ENCODE results near the gene QSOX2. TPM values are rescaled to one million over a fixed set of nuclear protein-coding genes. Genes with fewer than 3 reads are reported as not detected.

The QSOX2 gene
- total RNA-seq, 6 experiments from 2014 or later, result 2.9 to 8.7 (median 6.4) TPM

DNA sequence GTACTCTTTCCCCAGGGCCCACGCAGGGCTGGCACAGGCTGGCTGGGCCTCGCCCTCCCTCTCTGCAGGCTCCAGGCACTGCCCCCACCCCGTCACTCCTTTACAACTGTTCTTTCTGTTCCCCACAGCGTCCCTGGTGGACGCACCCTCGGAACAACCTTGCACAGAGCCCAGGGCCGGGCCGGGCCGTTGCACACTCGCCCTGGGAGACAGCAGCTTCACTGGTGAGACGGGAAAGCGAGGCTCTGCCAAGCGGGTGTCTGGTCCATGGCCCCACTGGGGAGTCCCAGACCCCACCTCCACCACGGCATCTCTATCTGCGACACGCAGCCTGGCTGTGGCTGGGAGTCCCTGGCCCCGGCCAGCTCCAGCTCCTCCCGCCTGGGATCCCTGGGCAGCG, 18.4 kb upstream of the QSOX2 start:
- no peaks in the 10 kb centered on the region for H3K9me3 ChIP-seq
- intact Hi-C loops (cut with DNase I), result no loop called here

DNA sequence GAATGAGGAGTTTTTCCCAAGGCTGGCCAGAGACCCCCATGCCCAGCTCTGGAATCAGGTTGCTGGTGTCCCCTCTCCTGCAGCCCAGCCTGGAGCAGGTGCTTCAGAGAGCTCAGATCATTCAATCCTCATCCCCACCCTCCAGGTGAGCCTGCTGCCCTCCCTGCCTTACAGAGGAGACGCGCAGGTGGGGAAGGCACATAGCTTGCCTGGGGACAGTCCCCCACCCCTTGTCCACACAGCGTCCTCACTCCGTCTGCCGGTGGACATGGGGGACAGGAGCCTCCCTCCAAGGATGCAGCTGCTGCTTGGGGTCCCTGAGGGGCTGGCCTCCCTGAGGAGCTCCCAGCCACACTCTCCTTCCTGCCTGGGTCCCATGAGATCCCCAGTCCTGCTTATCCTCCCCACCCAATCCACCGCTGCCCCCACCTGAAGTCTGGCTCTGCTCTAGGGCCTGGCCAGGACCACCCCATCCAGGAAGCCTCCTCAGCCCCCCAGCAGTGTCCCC, 17.1 kb upstream of the QSOX2 start:
- WGBS (ENCODE audit: insufficient coverage, low coverage, low lambda C conversion rate, missing lambda C conversion rate), result no CpG with 5 or more reads among the region's 6 CpGs
- TF ChIP-seq POLR2A (IDR thresholded peaks at IDR 0.05), result no peak
- TF ChIP-seq, protein P1, sequence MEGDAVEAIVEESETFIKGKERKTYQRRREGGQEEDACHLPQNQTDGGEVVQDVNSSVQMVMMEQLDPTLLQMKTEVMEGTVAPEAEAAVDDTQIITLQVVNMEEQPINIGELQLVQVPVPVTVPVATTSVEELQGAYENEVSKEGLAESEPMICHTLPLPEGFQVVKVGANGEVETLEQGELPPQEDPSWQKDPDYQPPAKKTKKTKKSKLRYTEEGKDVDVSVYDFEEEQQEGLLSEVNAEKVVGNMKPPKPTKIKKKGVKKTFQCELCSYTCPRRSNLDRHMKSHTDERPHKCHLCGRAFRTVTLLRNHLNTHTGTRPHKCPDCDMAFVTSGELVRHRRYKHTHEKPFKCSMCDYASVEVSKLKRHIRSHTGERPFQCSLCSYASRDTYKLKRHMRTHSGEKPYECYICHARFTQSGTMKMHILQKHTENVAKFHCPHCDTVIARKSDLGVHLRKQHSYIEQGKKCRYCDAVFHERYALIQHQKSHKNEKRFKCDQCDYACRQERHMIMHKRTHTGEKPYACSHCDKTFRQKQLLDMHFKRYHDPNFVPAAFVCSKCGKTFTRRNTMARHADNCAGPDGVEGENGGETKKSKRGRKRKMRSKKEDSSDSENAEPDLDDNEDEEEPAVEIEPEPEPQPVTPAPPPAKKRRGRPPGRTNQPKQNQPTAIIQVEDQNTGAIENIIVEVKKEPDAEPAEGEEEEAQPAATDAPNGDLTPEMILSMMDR (IDR thresholded peaks at IDR 0.05), result no peak
- no peaks in the 10 kb centered on the region for H3K9me3 ChIP-seq
- intact Hi-C loops (cut with DNase I), result no loop called here
- H3K27ac ChIP-seq, result no peak overlapping the region
- H3K4me3 ChIP-seq, result no peak overlapping the region
- peaks cover 0 to 6% (median 0%) of the 10 kb centered on the region in 4 donors for H3K4me1 ChIP-seq
- no peak for ATAC-seq
- no peaks in the 10 kb centered on the region for H3K27me3 ChIP-seq
- no peaks in the 10 kb centered on the region for H3K36me3 ChIP-seq
- no peak for DNase-seq

More for the DNA sequence above, 18.4 kb upstream of the QSOX2 start:
- DNase-seq (no peak), ATAC-seq (no peak)
- no peaks in the 10 kb centered on the region for H3K27me3 ChIP-seq
- no peak overlapping the region for H3K4me3 ChIP-seq
- H3K27ac ChIP-seq, result no peak overlapping the region
- H3K4me1 ChIP-seq, result peaks cover 0 to 6% (median 0%) of the 10 kb centered on the region in 4 donors
- 80% methylated on average over 2 of the region's 19 CpGs for WGBS (ENCODE audit: insufficient coverage, low coverage, low lambda C conversion rate, missing lambda C conversion rate)
- no peak for TF ChIP-seq POLR2A (IDR thresholded peaks at IDR 0.05)
- TF ChIP-seq, protein P1 (IDR thresholded peaks at IDR 0.05), result no peak
- no peaks in the 10 kb centered on the region for H3K36me3 ChIP-seq

DNA sequence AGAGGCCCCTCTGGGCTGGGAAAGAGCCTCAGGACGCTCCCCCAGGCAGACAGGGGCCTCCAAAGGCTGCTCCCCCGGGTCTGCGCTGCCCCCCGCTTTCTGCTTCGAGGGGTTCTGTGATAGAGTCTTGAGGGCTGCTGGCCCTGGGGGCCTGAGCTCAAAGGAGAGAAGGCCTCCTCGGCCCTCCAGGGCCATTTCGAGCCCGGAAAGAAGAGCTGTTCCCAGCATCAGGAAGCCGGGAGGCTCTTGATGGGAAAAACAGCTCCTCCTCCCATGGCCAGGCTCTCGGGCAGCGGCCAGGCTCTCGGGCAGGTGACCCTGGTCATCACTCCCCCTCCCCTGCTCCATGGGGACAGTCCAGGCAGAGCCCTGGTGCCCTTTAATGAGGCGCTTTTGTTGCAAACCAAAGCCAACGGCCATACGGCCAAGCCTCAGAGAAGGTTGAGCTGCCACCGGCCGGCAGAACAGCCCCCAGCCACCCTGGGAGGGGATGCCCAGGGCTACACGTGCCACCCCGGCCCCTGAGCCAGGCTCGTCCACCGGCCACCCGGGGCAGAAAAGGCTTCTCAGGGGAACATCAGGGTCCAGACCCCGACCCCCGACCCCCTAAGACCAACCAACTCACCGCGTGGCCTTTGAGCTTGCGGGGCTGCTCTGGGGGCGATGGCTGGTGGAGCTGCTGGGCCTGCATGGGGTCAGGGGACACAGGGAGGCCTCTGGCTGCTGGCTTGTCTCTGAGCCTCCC, 16.2 kb upstream of the QSOX2 start:
- DNase-seq, result no peak
- H3K36me3 ChIP-seq, result no peaks in the 10 kb centered on the region
- H3K27me3 ChIP-seq, result no peaks in the 10 kb centered on the region
- H3K4me3 ChIP-seq, result no peak overlapping the region
- no peak for TF ChIP-seq POLR2A (IDR thresholded peaks at IDR 0.05)
- TF ChIP-seq, protein P1 (IDR thresholded peaks at IDR 0.05), result no peak
- ATAC-seq, result no peak
- 40% methylated on average over 3 of the region's 28 CpGs for WGBS (ENCODE audit: insufficient coverage, low coverage, low lambda C conversion rate, missing lambda C conversion rate)
- no peaks in the 10 kb centered on the region for H3K4me1 ChIP-seq
- intact Hi-C loops (cut with DNase I), result no loop called here
- H3K9me3 ChIP-seq, result no peaks in the 10 kb centered on the region
- no peak overlapping the region for H3K27ac ChIP-seq

DNA sequence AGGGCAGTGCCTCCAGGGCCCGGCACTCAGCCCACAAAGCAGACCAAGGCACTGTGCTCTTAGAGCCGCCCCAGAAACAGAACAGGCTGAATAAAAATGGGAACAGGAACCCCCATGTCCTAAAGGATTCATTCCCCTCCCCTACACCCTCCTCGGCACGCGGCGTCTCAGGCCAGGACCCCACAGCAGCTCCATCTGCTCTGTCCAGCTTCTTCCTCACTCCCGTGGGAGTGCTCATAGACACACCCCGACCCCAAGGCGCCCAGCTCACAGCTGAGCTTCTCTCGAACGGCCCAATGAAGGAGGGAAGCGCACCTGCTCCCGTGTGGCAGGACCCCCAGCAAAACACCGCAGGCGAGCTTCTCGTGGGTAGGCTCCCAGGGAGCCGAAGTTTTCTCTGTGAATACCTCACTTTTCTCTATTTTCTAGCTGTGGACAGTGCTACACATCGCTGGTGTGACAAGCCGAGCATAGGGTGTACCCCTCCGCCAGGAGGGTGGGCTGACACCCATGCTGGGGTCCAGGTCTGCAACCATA, 15.4 kb upstream of the QSOX2 start:
- intact Hi-C loops (cut with DNase I), result no loop called here
- WGBS (ENCODE audit: insufficient coverage, low coverage, low lambda C conversion rate, missing lambda C conversion rate), result 69% methylated on average over 6 of the region's 20 CpGs
- H3K9me3 ChIP-seq, result no peaks in the 10 kb centered on the region
- DNase-seq (no peak), ATAC-seq (no peak)
- no peak overlapping the region for H3K4me3 ChIP-seq
- no peaks in the 10 kb centered on the region for H3K36me3 ChIP-seq
- no peak for TF ChIP-seq POLR2A (IDR thresholded peaks at IDR 0.05)
- TF ChIP-seq, protein P1 (IDR thresholded peaks at IDR 0.05), result no peak
- no peaks in the 10 kb centered on the region for H3K4me1 ChIP-seq
- H3K27me3 ChIP-seq, result no peaks in the 10 kb centered on the region
- no peak overlapping the region for H3K27ac ChIP-seq

All from right lobe of liver (tissue), 6 donors.